Loucy (cell line): ENCODE measurements around the gene CCDC71L.

Source experiments
- CTCF ChIP-seq: fragments of 200-600 bp; sonication (generic); conservative IDR thresholded peaks from 2 replicates; pipeline ENCODE4 v1.5.1; 2014; ENCODE audit warnings: mild to moderate bottlenecking, antibody characterized with exemption, low read length
- EZH2phosphoT487 ChIP-seq: fragments of 200-600 bp; IDR thresholded peaks from 2 replicates; pipeline ENCODE4 v1.6.1; 2018; ENCODE audit warnings: antibody characterized with exemption, mild to moderate bottlenecking, moderate library complexity, borderline replicate concordance

- TF ChIP-seq CTCF (no peak), EZH2phosphoT487 (no peak)
Observed at GRCh38 chr7:106658316-106659165, 2.4 kb downstream of the CCDC71L start.
